ENCODE results near the gene RIT1. TPM values are rescaled to one million over a fixed set of nuclear protein-coding genes. Genes with fewer than 3 reads are reported as not detected.

Gene RIT1
- total RNA-seq = 27.5 and 33.1 TPM in 2 replicates

GRCh38 chr1:155911156-155912055 lies at the start of gene RIT1:
RIT1 (minus strand) TSS chr1:155911349; CDS start chr1:155910761, 588 bp downstream.
- intact Hi-C loops (cut with micrococcal nuclease) = loop anchor here (1.0 to 5.0 kb wide), 8 partner anchors 23 to 371 kb away; partner anchors contain the start of genes ARHGEF2, KHDC4, LAMTOR2 and PMF1

GRCh38 chr1:155960081-155960745 lies 49.1 kb upstream of the RIT1 start:
- intact Hi-C loops (cut with micrococcal nuclease) = no loop called here

GRCh38 chr1:155957411-155957915 lies 46.3 kb upstream of the RIT1 start:
- intact Hi-C loops (cut with micrococcal nuclease) = no loop called here

- intact Hi-C loops (cut with micrococcal nuclease) = no loop called here
These were observed 43.5 kb upstream of the RIT1 start for GRCh38 chr1:155954645-155955044.

GRCh38 chr1:155952505-155952890 lies 41.3 kb upstream of the RIT1 start:
- intact Hi-C loops (cut with micrococcal nuclease) = no loop called here

GRCh38 chr1:155951753-155952504 lies 40.8 kb upstream of the RIT1 start:
- intact Hi-C loops (cut with micrococcal nuclease) = no loop called here

- intact Hi-C loops (cut with micrococcal nuclease) = no loop called here
These were observed 39.7 kb upstream of the RIT1 start for GRCh38 chr1:155950829-155951228.

GRCh38 chr1:155947741-155948140 lies 36.6 kb upstream of the RIT1 start:
- intact Hi-C loops (cut with micrococcal nuclease) = loop anchor here (2.0 kb wide), 1 partner anchor 19 kb away; no protein-coding TSS in a partner anchor

- intact Hi-C loops (cut with micrococcal nuclease) = loop anchor here (2.0 kb wide), 1 partner anchor 20 kb away; no protein-coding TSS in a partner anchor
These were observed 36.1 kb upstream of the RIT1 start for GRCh38 chr1:155947292-155947691.

GRCh38 chr1:155946633-155947219 lies 35.6 kb upstream of the RIT1 start:
- intact Hi-C loops (cut with micrococcal nuclease) = loop anchor here (1.0 to 2.0 kb wide), 4 partner anchors 8 to 32 kb away; partner anchors contain the start of genes ARHGEF2 and KHDC4

GRCh38 chr1:155944444-155944799 lies 33.3 kb upstream of the RIT1 start:
- intact Hi-C loops (cut with micrococcal nuclease) = no loop called here

- intact Hi-C loops (cut with micrococcal nuclease) = no loop called here
These were observed 31.5 kb upstream of the RIT1 start for GRCh38 chr1:155942578-155943141.

GRCh38 chr1:155941845-155942531 lies 30.8 kb upstream of the RIT1 start:
- intact Hi-C loops (cut with micrococcal nuclease) = no loop called here

- intact Hi-C loops (cut with micrococcal nuclease) = no loop called here
These were observed 30.1 kb upstream of the RIT1 start, which contains the start of gene RXFP4 for GRCh38 chr1:155940993-155941844. RXFP4 (plus strand) TSS chr1:155941638; CDS start chr1:155941710, 72 bp downstream.

- intact Hi-C loops (cut with micrococcal nuclease) = no loop called here
These were observed 29.4 kb upstream of the RIT1 start for GRCh38 chr1:155940482-155940992.

GRCh38 chr1:155938220-155938627 lies 27.1 kb upstream of the RIT1 start:
- intact Hi-C loops (cut with micrococcal nuclease) = loop anchor here (1.0 to 10.0 kb wide), 5 partner anchors 8 to 807 kb away; partner anchors contain the start of genes MEF2D and MRPL24

- intact Hi-C loops (cut with micrococcal nuclease) = loop anchor here (1.0 to 10.0 kb wide), 14 partner anchors 11 to 810 kb away; partner anchors contain the start of genes CCT3, LAMTOR2, MEF2D and MRPL24
These were observed 23.9 kb upstream of the RIT1 start for GRCh38 chr1:155934936-155935590.

All from T-helper 1 cell treated with Interleukin-12 subunit alpha and Interleukin-12 subunit beta and Interleukin-4 antibody, amounts not matched to agents 30 ng/mL and 1 ng/mL, for 36 hours (primary cell).